Karpas-422 (cell line): ENCODE measurements around the gene MAD2L2. TPM values are rescaled to one million over a fixed set of nuclear protein-coding genes. Genes with fewer than 3 reads are reported as not detected.
A peak's percentile ranks its signal among the peaks of the same experiment; 100 is the strongest.

Experiments used
- DNase-seq: peaks from one replicate; pipeline ENCODE4 v3.0.0-alpha.2; 2015
- H2AFZ ChIP-seq: fragments of 200-600 bp; sonication (generic); 2 replicates; pipeline ENCODE4 v1.6.1; 2014; ENCODE audit warnings: antibody characterized with exemption, low read length, mixed read lengths
- H3K27ac ChIP-seq: fragments of 200-600 bp; sonication (generic); 2 replicates; pipeline ENCODE4 v1.5.1; 2014; ENCODE audit warnings: mild to moderate bottlenecking, low read length, moderate library complexity
- H3K27me3 ChIP-seq: fragments of 200-600 bp; sonication (generic); 2 replicates; pipeline ENCODE4 v1.6.1; 2014; ENCODE audit warnings: low read length, mixed read lengths
- H3K36me3 ChIP-seq: fragments of 200-600 bp; sonication (generic); 2 replicates; pipeline ENCODE4 v1.6.1; 2014; ENCODE audit warnings: low read length, mixed read lengths; ENCODE audit not compliant: insufficient read depth
- H3K4me1 ChIP-seq: fragments of 200-600 bp; sonication (generic); 2 replicates; pipeline ENCODE4 v1.6.1; 2014; ENCODE audit warnings: mild to moderate bottlenecking, low read length, mixed read lengths
- H3K4me2 ChIP-seq: fragments of 200-600 bp; sonication (generic); 2 replicates; pipeline ENCODE4 v1.6.1; 2014; ENCODE audit warnings: low read length, low read depth, mild to moderate bottlenecking; ENCODE audit not compliant: poor library complexity, severe bottlenecking
- H3K4me3 ChIP-seq: fragments of 200-600 bp; sonication (generic); 2 replicates; pipeline ENCODE4 v1.5.1; 2014; ENCODE audit warnings: mild to moderate bottlenecking, antibody characterized with exemption, low read length, mixed read lengths
- H3K79me2 ChIP-seq: fragments of 200-600 bp; sonication (generic); 2 replicates; pipeline ENCODE4 v1.6.1; 2014; ENCODE audit warnings: mild to moderate bottlenecking, low read length, mixed read lengths
- H3K9ac ChIP-seq: fragments of 200-600 bp; sonication (generic); 2 replicates; pipeline ENCODE4 v1.6.0; 2014; ENCODE audit warnings: low read length
- H3K9me2 ChIP-seq: fragments of 200-600 bp; sonication (generic), shearing (Covaris generic); replicated peaks from 2 replicates; pipeline ENCODE4 v1.6.0; 2014; ENCODE audit warnings: mild to moderate bottlenecking, low read length, moderate library complexity; ENCODE audit not compliant: insufficient read depth
- H3K9me3 ChIP-seq: fragments of 300-700, 200-600 bp; sonication (generic); 2 replicates; pipeline ENCODE4 v1.6.1; 2014; ENCODE audit warnings: low read length, mixed read lengths
- H4K20me1 ChIP-seq: fragments of 200-600 bp; sonication (generic); 2 replicates; pipeline ENCODE4 v1.6.1; 2014; ENCODE audit warnings: mild to moderate bottlenecking, antibody characterized with exemption, low read length, low read depth; ENCODE audit not compliant: insufficient read depth
- total RNA-seq: library from RNA; depleted of rRNA; stranded (reverse); fragments of >200 nt; shearing (Covaris generic); gene quantifications from 2 replicates; pipeline ENCODE4 v1.2.3, GENCODE V29; 2014; ENCODE audit warnings: low replicate concordance

The MAD2L2 gene
- total RNA-seq, 1 experiment from 2014 or later = 89.3 TPM

DNA sequence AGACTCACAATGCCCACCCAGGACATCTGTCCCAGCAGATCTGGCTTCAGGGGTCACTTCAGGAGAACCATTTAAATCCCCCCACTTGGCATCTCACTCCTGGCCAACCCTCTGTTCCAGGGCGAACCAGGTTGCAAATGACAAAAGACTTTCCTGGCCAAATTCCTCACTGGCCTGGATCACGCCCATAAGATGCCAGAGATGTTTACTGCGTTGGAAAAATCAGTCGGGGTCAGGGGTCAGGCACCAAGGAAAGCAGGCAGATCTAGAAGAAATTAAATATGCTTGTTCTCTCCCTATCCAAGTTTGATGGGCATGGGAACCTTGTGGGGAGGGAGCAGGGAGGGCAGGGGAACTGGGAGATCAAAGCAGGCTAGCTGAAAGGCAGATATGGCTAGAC is 40.4 kb upstream of the MAD2L2 start:
- no peaks in the 10 kb centered on the region for H3K9me2 ChIP-seq
- H3K4me1 ChIP-seq = peaks cover 4% of the 10 kb centered on the region; the same call in 1 of the 2 replicates
- no peak for DNase-seq
- no peak overlapping the region for H3K27ac ChIP-seq
- H3K4me2 ChIP-seq = no peak overlapping the region
- no peaks in the 10 kb centered on the region for H3K9me3 ChIP-seq
- H3K9ac ChIP-seq = no peak overlapping the region
- no peak overlapping the region for H3K4me3 ChIP-seq
- no peaks in the 10 kb centered on the region for H3K79me2 ChIP-seq
- no peaks in the 10 kb centered on the region for H3K36me3 ChIP-seq
- H2AFZ ChIP-seq = no peak overlapping the region
- no peaks in the 10 kb centered on the region for H4K20me1 ChIP-seq
- H3K27me3 ChIP-seq = no peaks in the 10 kb centered on the region

DNA sequence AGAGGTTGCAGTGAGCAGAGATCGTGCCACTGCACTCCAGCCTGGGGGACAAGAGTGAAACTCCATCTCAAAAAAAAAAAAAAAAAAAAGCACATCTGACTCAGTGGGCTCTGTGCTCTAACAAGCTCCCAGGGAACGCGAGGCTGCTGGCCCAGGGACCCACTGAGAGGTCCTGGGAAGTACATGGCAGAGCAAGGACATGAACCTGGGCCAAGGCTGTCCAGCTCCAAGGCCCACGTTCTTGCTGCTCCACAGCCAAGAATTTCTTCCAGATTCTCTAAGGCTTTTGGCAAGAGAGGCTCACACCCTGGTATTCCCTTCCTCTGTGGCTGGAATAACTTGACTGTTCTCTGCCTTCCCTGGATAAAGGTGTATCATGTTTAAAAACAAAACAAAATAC is 39.6 kb upstream of the MAD2L2 start:
- H3K9ac ChIP-seq = no peak overlapping the region
- H3K36me3 ChIP-seq = no peaks in the 10 kb centered on the region

DNA sequence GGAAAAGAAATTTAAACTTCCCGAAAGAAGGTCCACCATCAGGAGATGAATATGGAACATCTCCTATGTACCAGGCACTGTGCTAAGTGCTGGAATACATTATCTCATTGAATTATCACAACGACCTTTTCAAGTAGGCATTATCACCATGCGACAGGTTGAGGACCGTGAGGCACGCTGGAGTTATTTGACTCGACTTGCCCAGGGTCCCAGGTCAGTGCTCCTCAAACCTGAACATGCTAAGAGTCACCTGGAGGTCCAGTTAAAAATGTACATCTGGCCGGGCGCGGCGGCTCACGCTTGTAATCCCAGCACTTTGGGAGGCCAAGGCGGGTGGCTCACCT is 39.1 kb upstream of the MAD2L2 start:
- no peak for DNase-seq
- Histone ChIP-seq H3K79me2 (no peaks in the 10 kb centered on the region), H3K27me3 (no peaks in the 10 kb centered on the region), H3K9me2 (no peaks in the 10 kb centered on the region), H3K9ac (no peak overlapping the region), H3K27ac (no peak overlapping the region), H3K4me2 (no peak overlapping the region), H3K36me3 (no peaks in the 10 kb centered on the region), H3K4me3 (no peak overlapping the region), H2AFZ (no peak overlapping the region), H4K20me1 (no peaks in the 10 kb centered on the region), H3K4me1 (peaks cover 4% of the 10 kb centered on the region; the same call in 1 of the 2 replicates), H3K9me3 (no peaks in the 10 kb centered on the region)

More for the DNA sequence above, 39.6 kb upstream of the MAD2L2 start:
- no peak overlapping the region for H3K4me3 ChIP-seq
- H3K9me2 ChIP-seq = no peaks in the 10 kb centered on the region
- H4K20me1 ChIP-seq = no peaks in the 10 kb centered on the region
- no peak overlapping the region for H3K27ac ChIP-seq
- no peak overlapping the region for H3K4me2 ChIP-seq
- peaks cover 4% of the 10 kb centered on the region; the same call in 1 of the 2 replicates for H3K4me1 ChIP-seq
- H3K9me3 ChIP-seq = no peaks in the 10 kb centered on the region
- DNase-seq = no peak
- no peaks in the 10 kb centered on the region for H3K79me2 ChIP-seq
- no peak overlapping the region for H2AFZ ChIP-seq
- no peaks in the 10 kb centered on the region for H3K27me3 ChIP-seq

DNA sequence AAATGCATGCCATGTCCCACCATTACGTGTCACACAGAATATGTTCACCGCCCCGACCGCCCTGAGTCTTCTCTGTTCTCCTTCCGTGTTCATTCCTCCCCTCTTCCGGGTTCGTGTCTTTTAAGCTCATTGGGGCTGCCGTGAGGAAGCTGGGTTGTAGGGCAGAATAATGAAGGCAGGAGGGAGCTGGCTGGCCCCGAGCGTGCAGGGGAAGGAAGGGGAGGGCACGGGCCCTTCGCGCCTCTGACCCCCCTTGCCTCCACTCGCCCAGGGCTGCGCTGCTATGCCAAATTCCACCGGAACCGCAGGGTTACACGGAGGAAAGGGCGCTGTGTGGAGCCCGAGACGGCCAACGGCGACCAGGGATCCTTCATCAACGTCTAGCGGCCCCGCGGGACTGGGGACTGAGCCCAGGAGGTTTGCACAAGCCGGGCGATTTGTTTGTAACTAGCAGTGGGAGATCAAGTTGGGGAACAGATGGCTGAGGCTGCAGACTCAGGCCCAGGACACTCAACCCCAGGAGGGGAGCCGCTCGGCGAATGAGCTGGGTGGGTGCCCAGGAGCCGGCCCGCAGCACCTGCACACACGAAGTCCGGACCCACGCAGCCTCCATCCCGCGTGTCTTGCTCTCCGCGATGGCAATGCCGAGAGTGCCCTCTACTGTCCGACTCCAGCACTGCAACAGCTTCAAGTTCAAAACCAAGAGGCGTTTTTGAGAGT is 38.5 kb upstream of the MAD2L2 start:
- no peaks in the 10 kb centered on the region for H3K9me2 ChIP-seq
- no peaks in the 10 kb centered on the region for H3K36me3 ChIP-seq
- no peak overlapping the region for H2AFZ ChIP-seq
- H3K4me1 ChIP-seq = peaks cover 4% of the 10 kb centered on the region; the same call in 1 of the 2 replicates
- no peaks in the 10 kb centered on the region for H3K79me2 ChIP-seq
- H3K27ac ChIP-seq = no peak overlapping the region
- no peak overlapping the region for H3K4me3 ChIP-seq
- no peaks in the 10 kb centered on the region for H3K9me3 ChIP-seq
- no peak overlapping the region for H3K9ac ChIP-seq
- peak overlapping the region; percentile 16 for H3K4me2 ChIP-seq
- no peaks in the 10 kb centered on the region for H4K20me1 ChIP-seq
- no peaks in the 10 kb centered on the region for H3K27me3 ChIP-seq
- DNase-seq = peak; percentile 83

DNA sequence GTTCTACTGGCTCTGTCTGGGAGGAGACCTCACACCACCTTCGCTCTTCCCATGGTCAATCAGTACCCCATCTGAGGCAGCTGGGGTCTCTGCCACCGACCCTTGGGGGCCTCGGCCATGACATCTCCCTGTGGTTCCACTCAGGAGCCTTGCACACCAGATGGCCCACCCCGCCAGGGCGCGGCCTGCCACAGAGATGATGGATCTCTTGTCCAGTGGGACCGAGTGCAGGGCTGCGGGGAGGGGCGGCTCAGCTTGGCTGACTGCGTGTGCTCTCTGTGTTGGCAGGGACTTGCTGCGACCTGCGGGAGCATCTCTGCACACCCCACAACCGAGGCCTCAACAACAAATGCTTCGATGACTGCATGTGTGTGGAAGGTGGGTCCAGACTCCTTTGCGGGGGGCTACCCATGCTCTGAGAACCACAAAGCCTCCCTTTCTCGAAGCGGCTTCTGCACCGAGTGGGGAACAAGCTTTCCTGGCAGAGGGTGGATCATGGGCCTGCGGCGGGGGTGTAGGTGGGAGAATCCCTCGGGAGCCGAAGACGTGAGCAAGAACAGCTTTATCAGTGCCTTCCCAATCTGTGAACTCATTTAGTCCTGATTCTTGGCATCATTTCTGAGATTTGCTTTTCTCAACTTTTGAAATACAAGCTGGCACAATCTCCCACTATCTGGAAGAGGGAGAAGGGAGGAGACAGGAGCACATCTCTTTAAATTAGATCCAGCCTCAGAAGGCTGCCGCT is 34.1 kb upstream of the MAD2L2 start:
- Histone ChIP-seq H3K4me1 (peaks cover 4% of the 10 kb centered on the region; the same call in 1 of the 2 replicates), H3K9ac (no peak overlapping the region), H3K9me2 (no peaks in the 10 kb centered on the region), H2AFZ (no peak overlapping the region), H3K9me3 (no peaks in the 10 kb centered on the region), H3K27ac (no peak overlapping the region), H3K4me3 (no peak overlapping the region), H4K20me1 (no peaks in the 10 kb centered on the region), H3K4me2 (no peak overlapping the region), H3K79me2 (no peaks in the 10 kb centered on the region), H3K27me3 (no peaks in the 10 kb centered on the region), H3K36me3 (no peaks in the 10 kb centered on the region)
- no peak for DNase-seq

DNA sequence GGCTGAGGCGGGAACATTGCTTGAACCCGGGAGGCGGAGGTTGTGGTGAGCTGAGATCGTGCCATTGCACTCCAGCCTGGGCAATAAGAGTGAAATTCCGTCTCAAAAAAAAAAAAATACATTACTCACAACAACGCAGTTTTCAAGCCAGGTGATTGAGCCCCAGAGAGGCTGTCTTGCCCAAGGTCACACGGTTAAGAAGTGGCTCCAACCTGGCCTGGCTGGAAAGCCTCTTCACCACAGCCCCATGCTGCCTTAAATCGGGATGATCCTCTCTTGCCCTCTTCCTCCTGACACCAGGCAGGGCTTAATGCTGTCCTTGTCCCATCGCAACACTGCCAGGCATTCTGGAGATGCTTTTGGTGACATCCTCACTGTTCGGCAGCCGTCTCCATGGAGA is 32.1 kb upstream of the MAD2L2 start:
- Histone ChIP-seq H3K9ac (no peak overlapping the region), H3K9me2 (no peaks in the 10 kb centered on the region), H3K4me2 (no peak overlapping the region), H3K4me3 (no peak overlapping the region), H3K9me3 (no peaks in the 10 kb centered on the region), H3K4me1 (no peaks in the 10 kb centered on the region), H3K27me3 (no peaks in the 10 kb centered on the region), H3K79me2 (no peaks in the 10 kb centered on the region), H3K27ac (no peak overlapping the region), H4K20me1 (no peaks in the 10 kb centered on the region), H3K36me3 (no peaks in the 10 kb centered on the region), H2AFZ (no peak overlapping the region)
- no peak for DNase-seq

DNA sequence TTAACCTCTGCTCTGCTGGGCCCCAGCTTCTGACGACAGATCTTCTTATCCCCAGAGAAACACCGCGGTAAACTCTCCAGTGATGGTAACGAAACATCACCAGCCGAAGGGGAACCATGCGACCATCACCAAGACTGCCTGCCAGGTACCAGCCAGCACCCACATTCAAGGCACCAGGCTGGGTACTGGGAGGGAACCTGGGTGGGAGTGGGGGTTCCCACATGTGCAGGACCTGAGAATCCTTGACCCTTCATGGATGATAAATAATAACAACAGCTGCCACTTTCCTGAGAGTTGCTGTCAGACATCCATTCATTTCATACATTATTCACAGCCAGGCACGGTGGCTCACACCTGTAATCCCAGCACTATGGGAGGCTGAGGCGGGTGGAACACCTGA is 31.3 kb upstream of the MAD2L2 start:
- Histone ChIP-seq H3K9ac (no peak overlapping the region), H3K4me2 (no peak overlapping the region), H3K9me2 (no peaks in the 10 kb centered on the region), H3K79me2 (no peaks in the 10 kb centered on the region), H4K20me1 (no peaks in the 10 kb centered on the region), H3K9me3 (no peaks in the 10 kb centered on the region), H3K36me3 (no peaks in the 10 kb centered on the region), H3K27ac (no peak overlapping the region), H3K27me3 (no peaks in the 10 kb centered on the region), H3K4me3 (no peak overlapping the region), H3K4me1 (no peaks in the 10 kb centered on the region), H2AFZ (no peak overlapping the region)
- DNase-seq = no peak

DNA sequence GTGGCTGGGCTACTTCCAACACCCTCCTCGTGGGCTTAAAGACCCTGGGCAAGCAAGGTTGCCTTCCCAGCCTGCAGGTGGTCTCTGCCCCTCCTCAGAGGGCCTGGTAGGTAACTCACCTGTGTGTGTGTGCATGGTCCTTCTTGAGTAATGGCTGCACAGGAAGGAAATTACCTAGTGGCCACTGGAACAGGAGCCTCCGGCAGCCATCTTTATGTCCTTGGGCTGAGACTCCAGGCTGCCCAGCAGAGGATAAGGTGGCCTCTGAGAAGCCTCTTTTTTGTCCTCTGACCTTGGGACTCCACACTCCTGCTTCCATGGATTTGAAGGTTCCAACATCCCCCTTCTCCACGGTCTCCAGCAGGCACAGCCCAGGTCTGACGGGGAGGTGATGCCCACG is 30.5 kb upstream of the MAD2L2 start:
- DNase-seq = no peak
- Histone ChIP-seq H2AFZ (no peak overlapping the region), H3K4me2 (no peak overlapping the region), H3K9me3 (no peaks in the 10 kb centered on the region), H3K27ac (no peak overlapping the region), H4K20me1 (no peaks in the 10 kb centered on the region), H3K4me1 (no peaks in the 10 kb centered on the region), H3K27me3 (no peaks in the 10 kb centered on the region), H3K4me3 (no peak overlapping the region), H3K9ac (no peak overlapping the region), H3K9me2 (no peaks in the 10 kb centered on the region), H3K36me3 (no peaks in the 10 kb centered on the region), H3K79me2 (no peaks in the 10 kb centered on the region)
